ENCODE data around the gene TRPV5.

Gene TRPV5

DNA sequence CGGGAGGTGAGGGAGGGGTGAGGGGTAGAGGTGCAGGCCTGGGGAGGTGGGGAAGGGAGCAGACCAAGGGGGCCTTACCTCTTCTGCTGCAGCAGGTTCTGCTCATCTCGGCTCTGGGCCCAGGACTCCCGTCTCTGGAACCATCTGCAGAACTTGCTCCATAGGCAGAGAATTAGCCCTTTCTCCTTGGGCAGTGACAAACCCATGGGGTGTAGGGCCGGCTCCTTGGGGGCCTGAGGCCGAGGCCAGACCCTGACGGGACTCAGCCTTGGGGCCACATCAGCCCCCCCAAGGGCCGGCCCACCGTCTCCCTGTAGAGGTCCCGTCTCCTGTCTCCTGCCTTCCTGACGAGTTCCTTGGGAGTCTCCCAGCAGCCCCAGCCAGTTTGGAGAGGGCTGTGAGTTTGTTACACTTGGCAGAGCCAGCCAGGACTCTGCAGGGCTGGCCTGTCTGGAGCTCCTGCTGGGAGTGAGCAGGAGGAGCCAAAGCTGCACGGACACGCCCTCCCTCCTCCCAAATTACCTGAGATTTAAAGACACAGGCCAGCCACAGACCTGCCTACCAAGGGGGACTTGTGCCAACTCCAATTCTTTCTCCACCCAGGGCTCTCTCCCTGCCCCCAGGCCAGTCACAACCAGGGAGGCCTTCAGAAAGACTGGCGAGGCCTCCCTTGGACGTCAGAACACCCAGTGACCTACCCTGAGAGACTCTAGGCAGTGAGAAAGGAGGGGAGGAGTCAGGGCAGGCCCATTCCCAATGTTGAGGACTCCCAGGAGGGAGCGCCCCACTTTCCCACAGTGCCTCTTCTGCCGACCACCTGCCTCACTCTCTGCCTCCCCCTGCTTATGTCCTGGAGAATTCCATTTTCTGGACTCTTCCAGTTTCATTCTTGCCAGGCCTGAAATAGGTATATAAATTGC is 48.0 kb downstream of the TRPV5 start, which contains the start of gene TRPV6:
Gene TRPV6 (minus strand): TSS at position 435 of the 920 bp plus-strand sequence.
- DNase-seq (ENCODE audit: low spot score) = no peak

DNA sequence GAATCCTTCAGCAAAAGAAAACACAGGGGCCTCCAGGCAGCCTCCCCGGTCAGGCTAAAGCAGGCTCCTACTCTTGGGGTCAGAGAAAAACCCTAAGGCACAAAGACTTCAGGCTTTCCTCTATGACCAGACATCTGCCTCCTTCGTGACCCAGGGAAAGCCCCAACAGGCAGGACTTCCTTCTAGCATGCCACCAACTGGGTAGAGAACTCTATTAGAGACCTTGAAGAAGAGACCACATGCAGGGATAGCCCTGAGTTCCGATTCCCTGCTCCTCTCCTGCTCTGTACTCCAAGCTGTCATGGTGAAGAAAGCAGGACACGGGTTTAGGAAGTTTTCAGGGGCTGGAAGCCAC is 49.3 kb downstream of the TRPV5 start:
- no peak for DNase-seq (ENCODE audit: low spot score)

DNA sequence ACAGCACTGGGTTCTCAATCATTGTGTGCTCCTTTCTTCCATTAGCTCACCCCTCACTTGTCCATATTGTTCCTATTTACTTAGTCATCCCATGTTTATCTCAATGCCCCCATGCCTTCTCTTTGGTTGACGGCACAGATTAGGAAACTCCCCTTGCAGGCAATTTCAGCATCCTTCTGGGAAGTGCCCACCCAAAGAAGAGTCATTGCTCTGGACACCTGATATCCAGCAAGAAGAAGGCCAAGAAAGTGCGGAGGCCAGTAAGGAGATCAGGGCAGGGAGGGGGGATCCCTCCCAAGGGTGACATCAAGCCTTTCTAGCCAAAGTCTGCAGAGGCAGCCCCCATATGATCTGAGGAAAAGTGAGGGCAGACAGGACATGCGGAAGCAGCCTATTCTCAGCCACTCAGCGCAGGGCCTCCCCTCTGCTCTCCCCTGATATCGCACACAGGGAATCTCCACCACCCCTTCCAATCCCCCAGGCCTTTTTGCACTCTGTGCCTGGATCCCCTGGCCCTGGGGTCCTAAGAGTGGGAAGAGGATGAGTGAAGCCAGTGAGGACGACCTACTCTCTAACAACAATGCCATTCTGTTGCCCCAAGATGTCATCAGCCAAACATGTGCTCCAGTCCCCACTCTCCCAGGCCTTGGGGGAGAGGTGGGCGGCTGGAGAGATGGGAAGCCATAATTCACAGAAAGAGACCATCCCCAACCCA is 49.8 kb downstream of the TRPV5 start:
- no peak for DNase-seq (ENCODE audit: low spot score)

- no peak for DNase-seq (ENCODE audit: low spot score)
Observed at GRCh38 chr7:142883145-142883544, 50.4 kb downstream of the TRPV5 start.

DNA sequence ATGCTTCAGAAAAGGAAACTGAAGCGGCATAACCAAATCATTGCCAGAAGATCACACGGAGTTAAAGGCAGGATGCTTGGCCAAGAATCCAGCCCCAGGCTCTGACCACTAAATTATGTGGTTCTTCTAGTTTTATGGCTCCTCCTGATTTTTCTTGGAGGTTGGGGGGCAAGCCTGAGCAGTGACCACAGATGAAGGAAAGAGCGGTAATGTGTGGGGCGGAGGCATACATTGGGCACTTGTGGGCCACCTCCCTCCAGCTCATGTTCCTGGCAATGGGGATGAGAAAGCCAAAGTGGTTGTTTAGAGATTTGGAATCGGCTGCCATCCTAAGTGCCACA is 51.2 kb downstream of the TRPV5 start:
- no peak for DNase-seq (ENCODE audit: low spot score)

GRCh38 chr7:142881586-142882337 is 51.8 kb downstream of the TRPV5 start:
- DNase-seq (ENCODE audit: low spot score) = no peak

GRCh38 chr7:142880876-142881505 is 52.6 kb downstream of the TRPV5 start:
- DNase-seq (ENCODE audit: low spot score) = no peak

GRCh38 chr7:142879060-142879459 is 54.5 kb downstream of the TRPV5 start:
- DNase-seq (ENCODE audit: low spot score) = no peak

GRCh38 chr7:142878315-142878714 is 55.2 kb downstream of the TRPV5 start:
- no peak for DNase-seq (ENCODE audit: low spot score)

GRCh38 chr7:142876991-142877910 is 56.3 kb downstream of the TRPV5 start:
- no peak for DNase-seq (ENCODE audit: low spot score)

- DNase-seq (ENCODE audit: low spot score) = no peak
Observed at GRCh38 chr7:142876236-142876960, 57.1 kb downstream of the TRPV5 start.

DNA sequence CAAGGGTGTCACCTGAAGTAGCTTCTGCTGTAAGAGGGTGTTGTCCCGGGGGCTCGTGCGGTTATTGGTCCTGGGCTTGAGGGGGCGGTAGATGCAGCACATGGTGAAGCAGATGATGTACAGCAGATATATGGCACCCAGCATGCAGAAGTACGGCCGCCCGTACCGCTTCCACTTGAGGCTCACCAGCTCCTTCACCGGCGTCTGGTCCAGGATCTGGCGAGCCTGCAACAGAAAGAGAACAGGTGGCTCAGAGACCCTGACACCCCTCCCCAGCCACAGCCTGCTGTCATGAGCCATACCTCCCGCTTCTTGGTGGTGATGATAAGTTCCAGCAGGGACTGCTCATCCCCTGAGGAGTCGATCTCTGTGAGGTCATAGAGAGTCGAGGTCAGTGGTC is 58.1 kb downstream of the TRPV5 start:
- no peak for DNase-seq (ENCODE audit: low spot score)

DNA sequence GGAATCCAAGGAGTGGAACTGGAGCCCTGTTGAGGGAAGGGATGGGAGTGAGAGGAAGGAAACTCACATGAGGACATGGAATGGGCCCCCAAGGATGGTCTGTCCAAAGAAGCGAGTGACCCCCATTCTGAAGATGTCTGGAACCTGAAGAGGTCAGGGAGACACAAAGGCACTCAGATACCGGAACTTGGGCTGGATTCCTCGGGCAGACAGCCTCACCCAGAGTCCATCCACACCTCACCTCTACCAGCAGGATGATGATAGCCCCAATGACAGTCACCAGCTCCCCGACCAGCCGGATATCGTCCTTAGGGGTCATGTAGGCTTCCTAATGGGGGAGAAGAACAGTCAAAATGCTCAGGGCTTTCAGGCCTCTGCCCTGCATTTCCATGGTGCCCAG is 58.7 kb downstream of the TRPV5 start:
- DNase-seq (ENCODE audit: low spot score) = no peak

DNA sequence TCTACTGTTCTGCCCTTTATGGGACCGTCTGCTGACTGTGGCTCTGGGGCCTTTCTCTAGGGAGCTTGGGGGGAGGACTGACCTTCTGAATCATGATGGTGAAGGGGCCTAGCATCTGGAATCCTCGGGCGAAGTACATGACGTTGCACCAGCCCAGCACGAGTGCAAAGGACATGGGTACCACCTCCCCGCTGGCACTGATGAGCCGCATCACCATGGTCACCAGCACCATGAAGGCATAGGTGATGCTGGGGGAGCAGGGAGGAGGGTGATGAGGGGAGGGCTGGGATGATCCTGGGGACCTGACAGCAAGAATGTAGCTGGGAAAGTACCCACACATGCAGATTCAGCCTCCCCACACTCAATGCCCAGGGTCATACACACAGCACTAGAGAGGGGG is 59.1 kb downstream of the TRPV5 start:
- DNase-seq (ENCODE audit: low spot score) = no peak

- no peak for DNase-seq (ENCODE audit: low spot score)
Observed at GRCh38 chr7:142873871-142874270, 59.7 kb downstream of the TRPV5 start.

DNA sequence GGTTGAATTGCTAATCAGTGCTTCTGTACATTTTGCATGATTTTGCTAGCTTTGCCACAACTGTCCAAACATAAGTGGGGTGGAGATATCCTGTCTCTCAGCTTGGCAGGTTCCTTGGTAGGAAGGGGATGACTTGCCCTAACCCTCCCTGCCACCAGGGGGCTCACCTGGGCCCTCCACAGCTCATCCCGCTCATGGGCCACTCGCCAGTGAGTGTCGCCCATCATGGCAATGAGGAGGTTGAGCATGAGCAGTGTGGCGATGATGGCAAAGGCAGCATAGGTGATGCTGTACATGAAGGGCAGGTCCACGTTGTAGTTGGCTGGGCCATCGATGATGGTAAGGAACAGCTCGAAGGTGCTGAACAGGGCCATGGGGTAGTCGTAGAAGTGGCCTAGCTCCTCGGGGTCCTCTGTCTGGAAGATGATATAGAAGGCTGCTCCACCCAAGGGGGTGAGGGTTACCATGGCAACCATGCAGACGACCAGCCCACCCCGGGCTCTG is 60.2 kb downstream of the TRPV5 start:
- no peak for DNase-seq (ENCODE audit: low spot score)

- DNase-seq (ENCODE audit: low spot score) = no peak
Observed at GRCh38 chr7:142872106-142872675, 61.4 kb downstream of the TRPV5 start.

DNA sequence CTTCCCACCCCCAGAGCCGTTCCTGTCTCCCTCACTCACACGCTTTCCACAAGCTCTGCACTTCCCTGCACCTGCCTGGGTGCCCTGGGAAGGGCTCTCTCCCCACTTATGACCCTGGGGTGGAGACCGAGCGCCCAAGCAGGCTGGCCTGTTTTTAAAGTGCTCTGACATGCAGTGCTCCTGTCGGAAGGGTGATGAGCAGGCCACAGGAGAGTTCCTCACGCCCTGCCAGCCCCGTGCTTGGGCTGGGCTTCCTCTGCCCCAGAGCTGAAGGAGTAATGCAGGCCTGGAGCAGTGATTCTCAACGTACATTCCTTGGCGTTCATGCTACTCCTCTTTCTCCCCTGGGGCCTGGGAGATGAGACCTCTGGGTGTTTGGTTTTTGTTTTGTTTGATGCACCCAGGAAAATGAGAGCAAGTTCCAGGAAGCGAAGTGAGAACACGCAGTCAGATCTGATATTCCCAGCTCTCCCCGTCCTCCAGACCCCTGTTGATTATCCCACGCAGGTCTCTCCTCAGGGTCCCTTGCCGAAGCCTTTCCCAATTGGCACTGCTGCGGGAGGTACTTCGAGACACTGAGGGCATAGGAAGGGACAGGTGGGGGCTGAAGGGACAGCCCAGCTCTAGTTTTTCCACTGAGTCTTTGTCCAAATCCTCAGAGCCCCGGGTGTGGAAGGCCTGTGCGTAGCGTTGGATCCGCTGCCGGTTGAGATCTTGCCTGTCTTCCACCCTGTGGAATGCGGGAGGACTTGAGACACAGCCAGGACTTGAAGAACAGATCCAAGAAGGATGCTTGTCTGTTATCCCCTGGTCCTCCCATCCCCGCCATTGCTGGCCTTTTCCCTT is 62.1 kb downstream of the TRPV5 start:
- DNase-seq (ENCODE audit: low spot score) = no peak
